Esophagus muscularis mucosa (tissue), 4 donors: Measurements from ENCODE around the gene GAB1.

ENCODE experiments used
- CTCF ChIP-seq, 3 experiments: fragments of 200-600 bp in 2 of 3; fragments of 450-650 bp in 1 of 3; sonication (generic) in 2 of 3; IDR thresholded peaks; one replicate each; pipeline ENCODE4 v1.5.1; 2017 to 2019; ENCODE audit warnings: antibody characterized with exemption in 3 of 3, mild to moderate bottlenecking in 2 of 3, moderate library complexity in 1 of 3
- EP300 ChIP-seq: sonication (generic); formaldehyde crosslinking; IDR thresholded peaks from one replicate; pipeline ENCODE4 v1.6.1; 2017; ENCODE audit warnings: antibody characterized with exemption
- POLR2A ChIP-seq: fragments of 450-650 bp; IDR thresholded peaks from one replicate; pipeline ENCODE4 v1.6.1; 2017; ENCODE audit warnings: antibody characterized with exemption, moderate library complexity, mild to moderate bottlenecking, low read depth

- TF ChIP-seq CTCF (IDR thresholded peaks at IDR 0.05), result no peak
- no peak for TF ChIP-seq EP300
- TF ChIP-seq POLR2A, result no peak
Measured at GRCh38 chr4:143348233-143349077, 11.8 kb downstream of the GAB1 start.
